Uterus (tissue), 2 donors: ENCODE data around the gene NBAS.

Source experiments
- POLR2A ChIP-seq, 2 donors: fragments of 450-650 bp; IDR thresholded peaks; one replicate each; pipeline ENCODE4 v1.6.1; 2016; ENCODE audit warnings: antibody characterized with exemption in 2 of 2, mild to moderate bottlenecking in 1 of 2, moderate library complexity in 1 of 2
- TF ChIP-seq, protein P1 (sequence below), 4 experiments: fragments of 200-600 bp in 2 of 4; fragments of 450-650 bp in 2 of 4; sonication (generic) in 2 of 4; IDR thresholded peaks; one replicate each; pipeline ENCODE4 v1.5.1; 2016 to 2019; ENCODE audit warnings: antibody characterized with exemption in 4 of 4, mild to moderate bottlenecking in 2 of 4, moderate library complexity in 1 of 4

DNA sequence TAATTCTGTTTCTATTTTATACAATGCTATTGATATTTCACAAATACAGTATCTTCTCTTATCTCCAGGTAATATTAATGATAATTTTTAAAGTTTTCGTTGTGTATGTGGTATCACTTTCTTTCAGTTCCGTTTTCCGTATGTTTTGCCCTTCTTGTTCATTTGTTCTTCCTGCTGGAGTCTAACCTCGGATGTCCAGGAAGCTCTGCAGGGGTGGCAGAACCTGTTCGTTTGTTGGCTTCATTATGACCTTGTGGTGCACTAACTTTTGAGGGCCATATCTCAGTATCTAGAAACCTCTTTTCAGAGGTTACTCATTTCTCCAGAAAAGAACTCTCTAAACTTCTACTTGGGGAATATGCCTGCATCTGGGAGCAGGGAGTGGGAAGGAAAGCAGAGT is 134.5 kb downstream of the NBAS start:
- TF ChIP-seq, protein P1, sequence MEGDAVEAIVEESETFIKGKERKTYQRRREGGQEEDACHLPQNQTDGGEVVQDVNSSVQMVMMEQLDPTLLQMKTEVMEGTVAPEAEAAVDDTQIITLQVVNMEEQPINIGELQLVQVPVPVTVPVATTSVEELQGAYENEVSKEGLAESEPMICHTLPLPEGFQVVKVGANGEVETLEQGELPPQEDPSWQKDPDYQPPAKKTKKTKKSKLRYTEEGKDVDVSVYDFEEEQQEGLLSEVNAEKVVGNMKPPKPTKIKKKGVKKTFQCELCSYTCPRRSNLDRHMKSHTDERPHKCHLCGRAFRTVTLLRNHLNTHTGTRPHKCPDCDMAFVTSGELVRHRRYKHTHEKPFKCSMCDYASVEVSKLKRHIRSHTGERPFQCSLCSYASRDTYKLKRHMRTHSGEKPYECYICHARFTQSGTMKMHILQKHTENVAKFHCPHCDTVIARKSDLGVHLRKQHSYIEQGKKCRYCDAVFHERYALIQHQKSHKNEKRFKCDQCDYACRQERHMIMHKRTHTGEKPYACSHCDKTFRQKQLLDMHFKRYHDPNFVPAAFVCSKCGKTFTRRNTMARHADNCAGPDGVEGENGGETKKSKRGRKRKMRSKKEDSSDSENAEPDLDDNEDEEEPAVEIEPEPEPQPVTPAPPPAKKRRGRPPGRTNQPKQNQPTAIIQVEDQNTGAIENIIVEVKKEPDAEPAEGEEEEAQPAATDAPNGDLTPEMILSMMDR (IDR thresholded peaks at IDR 0.05) = no peak
- no peak for TF ChIP-seq POLR2A (IDR thresholded peaks at IDR 0.05)
